GM19452 (cell line): ENCODE measurements around the gene NPHP3.

Experiments used
- ATAC-seq: cut with Tn5 transposase; IDR thresholded peaks from one replicate; pipeline ENCODE4 v1.9.1; 2021; ENCODE audit not compliant: unreplicated experiment

Gene NPHP3

DNA sequence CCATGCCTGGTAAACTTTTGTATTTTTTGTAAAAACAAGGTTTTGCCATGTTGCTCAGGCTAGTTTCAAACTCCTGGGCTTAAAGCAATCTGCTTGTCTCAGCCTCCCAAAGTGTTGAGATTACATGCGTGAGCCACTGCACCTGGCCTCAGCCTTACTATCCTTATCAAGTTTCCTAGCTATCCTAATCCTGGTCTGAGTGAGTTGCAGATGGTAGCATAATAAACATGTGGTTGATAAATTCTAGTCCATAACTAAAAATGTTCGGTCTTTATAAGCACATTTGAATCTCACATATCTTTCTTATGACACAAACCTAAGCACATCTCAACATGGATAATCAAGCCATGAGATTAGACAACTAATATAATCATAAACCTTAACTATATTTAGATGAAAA lies 18.5 kb downstream of the NPHP3 start:
- no peak for ATAC-seq

GRCh38 chr3:132695422-132695821 lies 26.8 kb downstream of the NPHP3 start:
- ATAC-seq: no peak

DNA sequence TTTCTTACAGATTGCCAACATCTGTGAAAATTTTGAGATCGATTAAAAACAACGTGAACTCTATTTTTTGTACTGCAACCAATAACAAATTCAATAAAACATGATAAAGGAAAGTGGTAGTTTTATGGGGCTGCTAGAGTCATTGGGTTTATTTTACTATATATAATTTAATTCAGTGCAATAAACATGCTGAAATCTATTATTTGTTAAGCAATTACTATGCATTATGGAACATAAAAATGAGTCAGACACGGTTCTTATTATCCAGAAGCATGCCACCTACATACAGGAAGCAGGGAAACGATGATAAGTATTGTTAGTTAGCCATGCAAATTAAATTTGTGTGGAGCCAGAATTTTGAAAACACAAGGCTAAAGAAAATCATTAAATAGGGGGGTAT lies 27.2 kb downstream of the NPHP3 start:
- ATAC-seq: no peak

- no peak for ATAC-seq
These were observed 32.2 kb downstream of the NPHP3 start for GRCh38 chr3:132690040-132690439.

- ATAC-seq: no peak
These were observed 40.0 kb downstream of the NPHP3 start for GRCh38 chr3:132682201-132682600.

DNA sequence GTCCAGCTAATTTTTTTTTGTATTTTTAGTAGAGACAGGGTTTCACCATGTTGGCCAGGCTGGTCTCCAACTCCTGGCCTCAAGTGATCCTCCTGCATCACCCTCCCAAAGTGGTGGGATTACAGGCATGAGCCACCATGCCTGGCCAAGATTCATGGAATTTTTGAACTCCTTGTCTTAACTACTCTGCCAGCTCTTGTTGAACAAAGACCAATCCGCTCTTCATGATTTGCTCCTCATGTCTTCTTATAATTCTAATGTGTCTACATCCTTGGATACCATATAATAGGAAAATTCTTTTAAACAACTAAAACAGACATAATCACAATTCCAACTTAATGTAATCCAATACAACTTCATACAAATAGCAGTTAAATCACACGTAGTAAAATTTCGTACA lies 40.8 kb downstream of the NPHP3 start:
- no peak for ATAC-seq

DNA sequence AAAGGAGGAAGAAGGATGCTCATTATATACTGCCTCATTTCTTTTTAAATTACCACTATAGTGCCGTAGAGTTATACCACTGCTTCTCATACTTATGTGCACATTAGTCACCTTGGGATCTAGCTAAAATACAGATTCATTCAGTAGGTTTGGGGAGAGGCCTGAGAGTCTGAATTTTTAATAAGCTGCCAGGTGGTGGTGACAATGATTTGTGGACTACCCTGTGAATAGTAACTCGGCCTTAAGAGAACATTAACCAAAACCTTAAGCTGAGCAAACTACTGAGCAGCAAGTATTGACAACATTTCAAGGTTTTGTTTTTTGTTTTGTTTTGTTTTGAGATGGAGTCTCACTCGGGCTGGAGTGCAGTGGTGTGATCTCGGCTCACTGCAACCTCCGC lies 42.3 kb downstream of the NPHP3 start:
- no peak for ATAC-seq

GRCh38 chr3:132675408-132675807 lies 46.8 kb downstream of the NPHP3 start:
- no peak for ATAC-seq

DNA sequence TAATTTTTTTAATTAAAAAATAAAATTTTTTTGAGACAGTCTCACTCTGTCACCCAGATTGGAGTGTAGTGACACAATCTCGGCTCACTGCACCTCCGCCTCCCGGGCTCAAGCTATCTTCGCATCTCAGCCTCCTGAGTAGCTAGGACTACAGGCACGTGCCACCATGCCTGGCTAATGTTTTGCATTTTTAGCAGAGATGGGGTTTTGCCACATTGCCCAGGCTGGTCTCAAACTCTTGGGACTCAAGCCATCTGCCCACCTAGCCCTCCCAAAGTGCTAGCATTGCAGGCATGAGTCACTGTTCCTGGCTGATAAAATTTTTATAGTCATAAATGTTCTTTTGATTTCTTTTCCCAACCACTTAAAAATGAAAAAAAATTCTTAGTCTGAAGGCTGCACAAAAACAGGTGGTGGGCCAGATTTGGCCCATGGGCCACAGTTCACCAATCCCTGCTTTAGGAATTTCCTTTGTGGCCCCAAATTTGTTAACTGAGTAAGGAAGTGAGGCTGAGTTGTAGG lies 52.9 kb downstream of the NPHP3 start:
- ATAC-seq: no peak

DNA sequence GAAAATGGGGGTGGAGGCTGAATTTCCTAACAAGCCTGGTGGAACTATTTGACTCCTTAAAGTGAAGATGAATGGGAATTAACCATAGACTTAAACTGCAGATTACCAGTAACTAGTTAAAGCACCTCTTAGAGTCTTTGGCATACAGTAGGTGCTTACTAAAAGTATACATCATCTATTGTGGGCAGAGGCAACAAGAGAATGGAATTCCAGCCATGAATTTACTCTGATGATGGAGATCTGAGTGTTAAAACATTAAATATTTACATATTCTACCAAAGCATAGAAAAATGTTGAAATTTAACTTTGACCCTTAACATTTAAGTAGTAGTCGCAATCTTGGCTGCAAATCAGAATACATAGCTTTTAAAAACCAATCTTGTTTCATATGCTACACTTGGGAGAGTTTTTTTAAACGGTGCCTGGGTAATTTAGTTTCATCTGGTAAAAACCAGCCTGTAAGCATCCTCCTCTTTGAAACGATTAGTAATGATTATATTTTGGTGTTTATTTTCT lies 56.9 kb downstream of the NPHP3 start:
- no peak for ATAC-seq

- ATAC-seq: no peak
These were observed 60.0 kb downstream of the NPHP3 start for GRCh38 chr3:132662212-132662611.

GRCh38 chr3:132661101-132661500 lies 61.1 kb downstream of the NPHP3 start:
- ATAC-seq: no peak

- ATAC-seq: peak; percentile 2
These were observed 61.5 kb downstream of the NPHP3 start for GRCh38 chr3:132660811-132661070.

GRCh38 chr3:132660052-132660810 lies 62.0 kb downstream of the NPHP3 start, which contains the start of gene UBA5:
UBA5 (plus strand) TSS chr3:132660329; CDS start chr3:132660538, 209 bp downstream.
- ATAC-seq: peak; percentile 68

DNA sequence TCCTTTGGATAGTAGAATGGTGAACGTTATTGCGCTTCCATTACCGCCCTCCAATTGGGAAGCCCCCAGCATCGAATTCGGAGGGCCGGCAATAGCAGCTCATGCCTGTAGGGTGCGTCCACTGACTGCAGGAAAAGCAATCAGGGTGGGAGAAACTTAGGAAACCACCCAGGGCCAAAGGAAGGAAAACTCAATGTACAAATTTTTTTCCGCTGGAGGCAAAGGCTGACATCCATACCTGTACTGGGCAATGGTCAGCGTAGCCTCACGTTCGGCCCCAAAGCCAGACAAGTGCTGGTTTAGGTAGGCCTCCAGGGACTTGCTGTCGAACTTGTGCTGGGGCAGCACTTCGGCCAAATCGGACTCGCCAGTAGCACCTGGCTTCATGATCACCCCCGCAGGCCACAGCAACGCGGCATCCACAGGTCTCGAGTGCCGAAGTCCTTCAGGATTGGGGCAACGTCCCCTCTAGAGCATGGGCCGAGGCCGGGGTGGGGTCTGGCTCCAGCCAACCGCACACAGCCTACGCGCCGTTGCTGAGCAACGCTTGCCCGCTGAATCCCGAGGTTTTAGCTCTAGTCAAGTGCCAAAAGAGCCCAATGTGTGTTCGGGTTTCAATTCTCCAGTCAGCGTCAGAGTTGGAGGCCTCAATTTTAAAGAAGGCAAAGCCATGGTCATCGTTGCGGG lies 62.7 kb downstream of the NPHP3 start, which contains the start of gene ACAD11:
Gene ACAD11, minus strand, starts transcription at position 445 of the 687 bp plus-strand sequence. Its CDS starts 58 bp downstream, at position 387.
- ATAC-seq: peak; percentile 62

DNA sequence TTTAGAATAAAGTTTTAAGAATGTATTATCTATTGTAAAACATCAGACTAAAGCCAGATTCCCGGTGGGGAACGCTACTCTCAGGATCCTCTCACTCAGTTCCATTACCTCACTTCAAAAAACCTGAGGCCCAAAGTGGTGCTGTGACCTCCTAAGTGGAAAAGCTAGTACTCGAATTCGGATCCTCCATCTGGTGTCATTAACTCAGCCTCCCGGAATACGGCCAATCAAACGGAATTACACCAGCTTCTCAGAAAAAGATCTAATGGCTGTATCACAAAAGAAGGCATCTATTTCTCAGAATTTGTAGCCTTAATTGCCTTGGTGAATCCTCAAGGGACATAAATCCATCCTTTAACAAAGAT lies 63.2 kb downstream of the NPHP3 start:
- no peak for ATAC-seq

GRCh38 chr3:132657869-132658747 lies 64.1 kb downstream of the NPHP3 start:
- no peak for ATAC-seq

DNA sequence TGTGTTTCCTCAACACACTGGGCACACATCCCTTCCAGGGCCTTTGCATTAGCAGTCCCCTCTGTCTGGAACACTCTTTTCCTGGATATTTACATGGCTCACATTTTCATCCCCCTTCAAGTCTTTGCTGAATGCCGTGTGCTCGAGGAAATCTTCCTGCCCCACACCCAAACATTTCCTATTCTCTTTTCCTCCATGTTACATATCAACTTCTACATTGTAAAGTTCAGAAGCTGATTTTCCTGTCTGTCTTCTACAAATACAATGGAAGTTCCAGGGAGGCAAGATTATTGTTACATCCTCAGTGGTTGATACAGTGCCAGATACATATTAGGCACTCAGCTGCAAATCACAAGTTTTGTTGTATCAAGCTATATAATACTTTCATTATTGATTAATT lies 66.7 kb downstream of the NPHP3 start:
- no peak for ATAC-seq

GRCh38 chr3:132654721-132655120 lies 67.5 kb downstream of the NPHP3 start:
- ATAC-seq: no peak

DNA sequence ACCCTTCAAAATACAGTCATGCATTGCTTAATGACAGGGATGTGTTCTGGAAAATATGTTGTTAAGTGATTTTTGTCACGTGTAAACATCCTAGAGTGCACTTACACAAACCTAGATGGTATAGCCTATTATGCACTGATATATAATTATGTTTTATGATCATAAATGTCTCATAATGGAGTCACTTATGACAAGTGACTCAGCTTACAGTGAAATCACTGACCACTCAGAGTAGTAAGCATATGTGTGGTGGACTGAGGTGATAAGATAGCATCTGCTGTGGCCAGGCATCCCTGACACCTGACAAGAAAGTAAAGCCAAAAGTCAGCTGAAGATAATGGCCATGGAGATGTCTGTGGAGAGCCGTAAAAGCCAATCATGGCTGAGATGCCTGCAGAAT lies 68.0 kb downstream of the NPHP3 start:
- no peak for ATAC-seq

GRCh38 chr3:132652640-132653270 lies 69.5 kb downstream of the NPHP3 start:
- ATAC-seq: no peak
